Measurements from ENCODE around the gene FBXO10. TPM values are rescaled to one million over a fixed set of nuclear protein-coding genes. Genes with fewer than 3 reads are reported as not detected.

The FBXO10 gene
- total RNA-seq, 1 donor from 2014 or later: 8.2 TPM

GRCh38 chr9:37564916-37565315 lies 11.3 kb downstream of the FBXO10 start:
- intact Hi-C loops (cut with DNase I): no loop called here
- TF ChIP-seq CTCF (IDR thresholded peaks at IDR 0.05): no peak
- H3K27me3 ChIP-seq: no peaks in the 10 kb centered on the region

DNA sequence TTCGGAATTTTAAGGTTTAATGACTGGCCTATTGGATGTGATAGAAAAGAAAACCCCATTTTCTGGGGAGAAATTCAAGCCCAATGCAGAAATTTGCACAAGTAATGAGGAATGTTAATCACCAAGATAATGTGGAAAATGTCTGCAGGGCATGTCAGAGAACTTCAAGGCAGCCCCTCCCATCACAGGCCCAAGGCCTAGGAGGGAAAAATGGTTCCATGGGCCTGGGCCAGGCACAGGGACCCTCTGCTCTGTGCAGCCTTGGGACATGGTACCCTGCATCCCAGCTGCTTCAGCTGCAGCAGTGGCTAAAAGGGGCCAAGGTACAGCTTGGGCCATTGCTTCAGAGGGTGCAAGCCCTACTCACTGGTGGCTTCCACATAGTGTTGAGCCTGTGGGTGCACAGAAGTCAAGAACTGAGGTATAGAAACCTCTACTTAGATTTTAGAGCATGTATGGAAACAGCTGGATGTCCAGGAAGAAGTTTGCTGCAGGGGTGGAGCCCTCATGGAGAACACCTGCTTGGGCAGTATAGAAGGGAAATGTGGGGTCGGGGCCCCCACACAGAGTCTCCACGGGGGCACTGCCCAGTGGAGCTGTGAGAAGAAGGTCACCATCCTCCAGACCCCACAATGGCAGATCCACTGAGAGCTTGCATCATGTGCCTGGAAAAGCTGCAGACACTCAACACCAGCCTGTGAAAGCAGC lies 12.2 kb downstream of the FBXO10 start:
- peaks cover 0 to 5% of the 10 kb centered on the region in 2 donors for H3K36me3 ChIP-seq
- intact Hi-C loops (cut with DNase I): no loop called here
- no peak overlapping the region for H3K4me3 ChIP-seq
- no peak for TF ChIP-seq CTCF (IDR thresholded peaks at IDR 0.05)
- no peaks in the 10 kb centered on the region for H3K9me3 ChIP-seq
- H3K27ac ChIP-seq: no peak overlapping the region
- no peaks in the 10 kb centered on the region for H3K27me3 ChIP-seq
- no peaks in the 10 kb centered on the region for H3K4me1 ChIP-seq
- no peak for DNase-seq (ENCODE audit: low spot score in 2 of 2)

More at GRCh38 chr9:37564916-37565315, 11.3 kb downstream of the FBXO10 start:
- DNase-seq (ENCODE audit: low spot score in 2 of 2): no peak
- no peaks in the 10 kb centered on the region for H3K9me3 ChIP-seq
- no peak overlapping the region for H3K27ac ChIP-seq
- H3K36me3 ChIP-seq: peaks cover 0 to 5% of the 10 kb centered on the region in 2 donors
- no peaks in the 10 kb centered on the region for H3K4me1 ChIP-seq
- no peak overlapping the region for H3K4me3 ChIP-seq

DNA sequence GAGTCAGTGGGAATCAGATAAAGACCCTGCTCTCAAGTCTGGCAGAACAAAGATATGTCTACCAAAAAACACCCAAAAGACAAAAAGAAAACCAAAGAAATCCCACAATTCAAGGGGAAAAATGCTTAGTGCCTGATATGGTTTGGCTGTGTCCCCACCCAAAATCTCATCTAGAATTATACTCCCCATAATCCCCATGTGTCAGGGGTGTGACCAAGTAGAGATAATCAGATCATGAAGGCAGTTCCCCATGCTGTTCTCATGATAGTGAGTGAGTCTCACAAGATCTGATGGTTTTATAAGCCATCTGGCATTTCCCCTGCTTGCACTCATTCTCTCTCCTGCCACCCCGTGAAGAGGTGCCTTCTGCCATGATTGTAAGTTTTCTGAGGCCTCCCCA lies 13.4 kb downstream of the FBXO10 start:
- TF ChIP-seq CTCF (IDR thresholded peaks at IDR 0.05): no peak
- DNase-seq (ENCODE audit: low spot score in 2 of 2): no peak
- intact Hi-C loops (cut with DNase I): no loop called here
- peaks cover 0 to 5% of the 10 kb centered on the region in 2 donors for H3K36me3 ChIP-seq
- no peak overlapping the region for H3K4me3 ChIP-seq
- H3K27me3 ChIP-seq: no peaks in the 10 kb centered on the region
- no peaks in the 10 kb centered on the region for H3K9me3 ChIP-seq
- H3K4me1 ChIP-seq: no peaks in the 10 kb centered on the region
- H3K27ac ChIP-seq: no peak overlapping the region

GRCh38 chr9:37561682-37562081 lies 14.5 kb downstream of the FBXO10 start:
- Histone ChIP-seq H3K4me3 (no peak overlapping the region), H3K36me3 (peaks cover 0 to 5% of the 10 kb centered on the region in 2 donors), H3K4me1 (no peaks in the 10 kb centered on the region), H3K9me3 (no peaks in the 10 kb centered on the region), H3K27ac (no peak overlapping the region), H3K27me3 (no peaks in the 10 kb centered on the region)
- no peak for TF ChIP-seq CTCF (IDR thresholded peaks at IDR 0.05)
- no peak for DNase-seq (ENCODE audit: low spot score in 2 of 2)
- intact Hi-C loops (cut with DNase I): no loop called here

DNA sequence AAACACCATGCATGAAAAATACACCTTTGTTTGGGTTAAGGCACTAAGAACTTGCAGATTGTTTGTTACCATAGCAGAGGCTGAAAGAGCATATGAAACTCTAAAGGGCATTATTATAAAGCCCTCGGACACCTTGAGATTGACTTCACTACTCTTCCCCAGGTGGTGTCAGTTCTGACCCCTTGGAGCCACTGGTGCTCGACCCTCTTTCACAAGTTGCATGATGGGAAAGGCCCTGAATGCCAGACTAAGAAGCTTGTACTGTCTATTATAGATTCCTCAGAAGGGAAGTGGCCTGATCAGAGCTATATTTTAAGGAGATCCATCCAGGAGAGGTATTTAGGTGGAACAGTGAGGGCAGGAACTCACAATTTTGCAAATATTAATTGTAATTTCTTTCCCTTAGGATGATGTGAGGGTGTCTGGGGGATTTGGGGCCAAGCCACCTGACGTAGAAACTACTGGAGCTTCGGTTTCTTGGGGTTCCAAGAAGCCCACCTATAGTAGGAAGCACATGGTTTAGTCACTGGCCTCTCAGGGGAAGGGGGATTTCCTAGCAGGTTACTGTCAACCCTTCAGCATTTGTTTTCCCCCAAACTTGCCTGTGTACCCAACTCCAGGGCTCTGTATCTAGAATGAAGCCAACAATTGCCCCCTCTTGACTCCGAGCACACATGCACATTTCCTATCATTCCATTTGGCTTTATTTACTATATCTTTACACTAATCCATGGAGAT lies 16.2 kb downstream of the FBXO10 start:
- H3K4me1 ChIP-seq: no peaks in the 10 kb centered on the region
- H3K9me3 ChIP-seq: no peaks in the 10 kb centered on the region
- TF ChIP-seq CTCF (IDR thresholded peaks at IDR 0.05): no peak
- no peaks in the 10 kb centered on the region for H3K27me3 ChIP-seq
- H3K4me3 ChIP-seq: no peak overlapping the region
- H3K27ac ChIP-seq: no peak overlapping the region
- intact Hi-C loops (cut with DNase I): no loop called here
- no peak for DNase-seq (ENCODE audit: low spot score in 2 of 2)
- H3K36me3 ChIP-seq: peaks cover 0 to 5% of the 10 kb centered on the region in 2 donors
